ENCODE data around the gene RBM24. TPM values are rescaled to one million over a fixed set of nuclear protein-coding genes. Genes with fewer than 3 reads are reported as not detected.
"Not testable (repeated sequence)": the region's sequence is repeated elsewhere in the genome, so short reads cannot be mapped to it uniquely, and the experiment has no call there.

Gene RBM24
- total RNA-seq, 1 experiment from 2014 or later, result 3.3 TPM

DNA sequence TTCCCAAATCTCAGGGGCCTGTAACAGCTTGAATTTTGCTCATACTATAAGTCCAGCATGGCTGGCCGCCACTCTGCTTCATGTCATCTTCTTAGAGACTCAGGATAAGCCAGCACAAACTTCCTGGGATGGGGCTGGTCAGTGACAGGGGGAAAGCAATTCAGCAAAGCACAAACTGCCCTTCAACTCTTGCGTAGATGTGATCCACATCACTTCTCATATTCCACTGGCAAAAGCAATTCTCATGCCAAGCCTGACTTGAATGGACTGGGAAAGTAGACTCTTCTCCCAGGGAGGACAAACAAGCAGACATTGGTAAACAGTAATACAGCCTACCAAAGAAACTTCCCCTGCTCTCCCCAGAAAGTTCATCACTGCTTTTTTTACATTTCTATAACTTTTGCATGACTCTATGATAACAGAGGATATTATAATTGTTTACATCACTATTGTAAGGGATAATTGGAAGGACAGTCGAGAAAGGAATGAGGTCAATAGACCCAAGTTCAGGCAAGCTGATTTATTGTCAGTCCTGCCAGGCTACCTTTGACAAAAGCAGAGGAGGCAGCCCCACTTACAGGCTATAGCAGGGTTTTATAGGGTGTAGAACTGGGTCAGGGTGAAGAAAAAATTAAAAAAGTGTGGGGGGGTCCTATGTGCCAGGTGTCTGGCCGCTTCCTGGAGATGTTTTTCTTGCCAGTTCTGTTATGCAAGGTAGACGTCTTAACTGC is 37.4 kb downstream of the RBM24 start (continued):
- TF ChIP-seq, protein P1, sequence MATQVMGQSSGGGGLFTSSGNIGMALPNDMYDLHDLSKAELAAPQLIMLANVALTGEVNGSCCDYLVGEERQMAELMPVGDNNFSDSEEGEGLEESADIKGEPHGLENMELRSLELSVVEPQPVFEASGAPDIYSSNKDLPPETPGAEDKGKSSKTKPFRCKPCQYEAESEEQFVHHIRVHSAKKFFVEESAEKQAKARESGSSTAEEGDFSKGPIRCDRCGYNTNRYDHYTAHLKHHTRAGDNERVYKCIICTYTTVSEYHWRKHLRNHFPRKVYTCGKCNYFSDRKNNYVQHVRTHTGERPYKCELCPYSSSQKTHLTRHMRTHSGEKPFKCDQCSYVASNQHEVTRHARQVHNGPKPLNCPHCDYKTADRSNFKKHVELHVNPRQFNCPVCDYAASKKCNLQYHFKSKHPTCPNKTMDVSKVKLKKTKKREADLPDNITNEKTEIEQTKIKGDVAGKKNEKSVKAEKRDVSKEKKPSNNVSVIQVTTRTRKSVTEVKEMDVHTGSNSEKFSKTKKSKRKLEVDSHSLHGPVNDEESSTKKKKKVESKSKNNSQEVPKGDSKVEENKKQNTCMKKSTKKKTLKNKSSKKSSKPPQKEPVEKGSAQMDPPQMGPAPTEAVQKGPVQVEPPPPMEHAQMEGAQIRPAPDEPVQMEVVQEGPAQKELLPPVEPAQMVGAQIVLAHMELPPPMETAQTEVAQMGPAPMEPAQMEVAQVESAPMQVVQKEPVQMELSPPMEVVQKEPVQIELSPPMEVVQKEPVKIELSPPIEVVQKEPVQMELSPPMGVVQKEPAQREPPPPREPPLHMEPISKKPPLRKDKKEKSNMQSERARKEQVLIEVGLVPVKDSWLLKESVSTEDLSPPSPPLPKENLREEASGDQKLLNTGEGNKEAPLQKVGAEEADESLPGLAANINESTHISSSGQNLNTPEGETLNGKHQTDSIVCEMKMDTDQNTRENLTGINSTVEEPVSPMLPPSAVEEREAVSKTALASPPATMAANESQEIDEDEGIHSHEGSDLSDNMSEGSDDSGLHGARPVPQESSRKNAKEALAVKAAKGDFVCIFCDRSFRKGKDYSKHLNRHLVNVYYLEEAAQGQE (IDR thresholded peaks at IDR 0.05; ENCODE audit: low read depth), result no peak
- TF ChIP-seq CBX3 (IDR thresholded peaks at IDR 0.05; ENCODE audit: low read depth) (no peak), POLR2AphosphoS5 (IDR thresholded peaks at IDR 0.05; ENCODE audit: low read depth, low read length) (no peak), JUND (IDR thresholded peaks at IDR 0.05) (no peak)

DNA sequence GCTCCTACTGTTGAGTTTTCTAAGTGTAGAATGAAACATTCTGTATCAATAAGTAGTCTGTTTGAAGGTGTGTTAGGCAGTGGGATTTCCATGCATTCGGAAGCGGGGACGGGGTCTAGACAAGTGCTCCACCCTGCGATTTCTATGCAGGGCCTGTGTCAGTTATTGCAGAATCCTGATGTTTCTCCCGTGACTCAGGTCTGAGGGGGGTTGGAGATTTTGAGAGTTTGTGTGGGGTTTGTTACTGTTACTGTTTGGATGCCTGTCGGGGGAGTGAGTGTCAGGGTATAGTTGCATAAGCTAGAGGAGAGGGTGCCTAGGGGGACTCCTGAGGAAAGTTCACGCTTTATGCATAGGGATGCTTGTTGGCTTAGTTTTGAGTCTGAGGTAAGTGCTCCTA is 39.1 kb downstream of the RBM24 start:
- H3K9me3 ChIP-seq (ENCODE audit: control insufficient read depth in 1 of 2, insufficient read depth in 1 of 2, low read depth in 1 of 2, low read length in 2 of 2); RAD21 ChIA-PET (ENCODE audit: low non-redundant PET in 1 of 2, low total read pairs in 2 of 2, uncharacterized antibody in 2 of 2, unreplicated experiment in 2 of 2); CTCF ChIA-PET; DNase-seq (ENCODE audit: low read depth, low spot score); H3K27me3 ChIP-seq (ENCODE audit: insufficient read depth, low read length); H3K4me1 ChIP-seq (ENCODE audit: control insufficient read depth in 1 of 2, insufficient read depth in 2 of 2, low read length in 2 of 2); H3K36me3 ChIP-seq (ENCODE audit: control insufficient read depth in 1 of 2, insufficient read depth in 2 of 2, low read length in 2 of 2); H3K9ac ChIP-seq (ENCODE audit: low read length); ATAC-seq; BruUV-seq (replicated peaks); H3K79me2 ChIP-seq (ENCODE audit: insufficient read depth, low read length); H3K27ac ChIP-seq (ENCODE audit: low read depth, low read length); intact Hi-C loops (cut with micrococcal nuclease); H4K20me1 ChIP-seq (ENCODE audit: insufficient read depth); H3K4me2 ChIP-seq (ENCODE audit: low read length); H3K9me2 ChIP-seq (ENCODE audit: insufficient read depth); H3K4me3 ChIP-seq (replicated peaks in 1 of 2; ENCODE audit: low read depth in 1 of 2, low read length in 2 of 2); H2AFZ ChIP-seq (ENCODE audit: low read depth, low read length, poor library complexity, severe bottlenecking); POLR2A ChIA-PET: not testable (repeated sequence)

All from HCT116 (cell line).